Stimulated activated CD4-positive, alpha-beta T cell treated with anti-CD3 and anti-CD28 coated beads, Interleukin-15, amount 100 ng/mL, for 24 hours (primary cell): ENCODE results near the gene VPS33B.
"Not testable (repeated sequence)": the region's sequence is repeated elsewhere in the genome, so short reads cannot be mapped to it uniquely, and the experiment has no call there.

Experiments
- DNase-seq: peaks from one replicate; pipeline ENCODE4 v3.0.0-alpha.2; 2020

Gene VPS33B

DNA sequence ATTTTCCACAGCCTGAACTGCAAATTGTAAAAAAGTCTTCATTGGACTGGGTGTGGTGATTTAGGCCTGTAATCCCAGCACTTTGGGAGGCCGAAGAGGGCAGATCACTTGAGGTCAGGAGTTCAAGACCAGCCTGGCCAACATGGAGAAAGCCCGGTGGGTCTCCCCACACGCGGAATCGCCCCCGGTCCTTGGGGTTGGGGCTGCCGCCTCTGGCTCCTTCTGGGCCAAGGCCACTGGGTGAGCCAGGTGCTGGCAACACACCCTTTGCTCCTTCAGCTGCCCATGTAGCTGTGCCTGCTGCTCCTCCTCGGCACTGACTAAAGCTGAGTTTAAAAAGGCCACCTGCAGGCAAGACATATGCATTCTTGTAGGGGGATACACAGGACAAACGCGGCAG, 9.4 kb upstream of the VPS33B start:
- no peak for DNase-seq

DNA sequence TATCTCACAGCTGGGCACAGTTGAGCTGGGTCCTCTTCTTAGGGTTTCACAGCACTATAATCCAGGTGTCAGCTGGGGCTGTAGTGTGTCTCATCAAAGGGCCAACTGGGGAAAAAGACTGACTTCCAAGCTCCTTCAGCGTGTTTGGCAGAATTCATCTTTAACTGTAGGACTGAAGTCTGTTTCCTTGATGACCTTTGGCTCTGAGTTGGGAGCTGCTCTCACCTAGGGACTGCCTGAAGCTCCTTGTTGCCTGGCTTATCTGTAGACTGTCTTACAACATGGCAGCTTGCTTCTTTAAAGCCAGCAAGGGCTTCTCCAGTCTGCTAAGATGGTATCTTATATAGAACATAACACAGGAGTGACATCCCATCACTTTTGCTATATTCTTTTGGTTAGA, 5.3 kb upstream of the VPS33B start:
- DNase-seq = no peak

DNA sequence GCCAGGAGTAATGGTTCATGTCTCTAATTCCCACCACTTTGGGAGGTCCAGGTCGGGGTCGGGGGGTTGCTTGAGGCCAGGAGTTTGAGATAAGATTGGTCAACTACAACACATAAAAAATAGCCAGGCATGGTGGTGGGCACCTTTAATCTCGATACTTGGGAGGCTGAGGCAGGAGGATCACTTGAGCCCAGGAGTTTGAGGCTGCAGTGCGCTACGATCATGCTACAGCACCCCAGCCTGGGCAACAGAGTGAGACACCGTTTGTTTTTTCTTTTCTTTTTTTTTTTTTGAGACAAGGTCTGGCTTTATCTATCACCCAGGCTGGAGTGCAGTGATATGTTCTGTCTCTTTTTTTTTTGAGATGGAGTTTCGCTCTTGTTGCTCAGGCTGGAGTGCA, 1.3 kb upstream of the VPS33B start:
- no peak for DNase-seq

DNA sequence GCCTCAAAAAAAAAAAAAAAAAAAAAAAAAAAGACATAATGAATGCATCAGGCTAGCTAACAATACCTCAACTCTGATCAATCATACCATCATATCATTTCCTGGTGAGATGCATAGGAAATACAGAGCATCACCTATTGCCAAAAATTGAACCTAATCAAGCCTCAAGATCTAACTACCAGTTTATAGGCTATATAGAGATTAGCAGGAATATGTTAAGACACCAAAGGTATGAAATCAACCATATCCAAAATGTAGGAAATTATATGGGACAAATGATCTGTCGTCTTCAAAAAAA, 387 bp upstream of the VPS33B start:
- DNase-seq = no peak

DNA sequence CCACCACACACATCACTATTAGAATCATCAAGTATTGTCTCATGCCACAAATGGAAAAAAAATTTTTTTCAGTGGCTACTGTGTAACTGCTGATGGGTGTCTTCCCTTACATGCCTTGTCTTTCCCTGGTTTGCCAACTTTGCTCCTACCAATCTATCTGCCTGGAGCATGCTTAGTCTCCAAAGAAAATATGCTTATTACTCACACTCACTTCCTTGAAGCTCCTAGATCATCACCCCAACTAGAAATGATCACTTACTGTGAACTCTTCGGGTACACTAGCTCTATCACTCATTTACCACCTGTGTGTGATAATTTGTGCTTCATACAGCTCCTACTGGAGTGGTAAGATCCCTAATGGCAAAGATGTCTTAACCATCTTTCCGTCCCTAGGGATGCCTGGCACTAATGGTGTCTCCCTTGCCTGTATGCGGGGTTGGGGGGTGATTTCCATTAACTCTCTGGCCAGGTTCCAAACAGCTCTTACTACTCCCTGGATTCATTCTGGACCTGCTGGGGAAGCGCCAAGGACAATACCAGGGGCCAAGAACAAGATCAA, 799 bp downstream of the VPS33B start:
- no peak for DNase-seq

DNA sequence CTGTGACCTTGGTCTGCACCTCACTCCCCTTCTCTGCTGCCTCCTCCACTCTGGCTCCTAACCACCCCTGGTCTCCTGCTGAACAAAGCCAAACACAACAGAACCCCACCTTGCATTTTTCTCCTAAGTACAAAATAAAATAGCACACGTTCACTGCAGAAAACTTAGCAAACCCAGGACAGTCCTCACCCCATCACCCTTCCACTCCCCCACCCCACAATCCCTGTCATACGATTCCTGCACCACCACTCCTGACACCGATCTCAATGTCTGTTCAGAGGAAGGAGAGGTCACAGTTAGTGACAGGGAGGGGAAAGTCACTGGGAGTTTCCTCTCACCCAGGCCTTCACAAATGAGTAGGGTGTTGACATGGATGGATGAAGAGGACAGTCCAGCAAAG, 4.2 kb downstream of the VPS33B start:
- no peak for DNase-seq

DNA sequence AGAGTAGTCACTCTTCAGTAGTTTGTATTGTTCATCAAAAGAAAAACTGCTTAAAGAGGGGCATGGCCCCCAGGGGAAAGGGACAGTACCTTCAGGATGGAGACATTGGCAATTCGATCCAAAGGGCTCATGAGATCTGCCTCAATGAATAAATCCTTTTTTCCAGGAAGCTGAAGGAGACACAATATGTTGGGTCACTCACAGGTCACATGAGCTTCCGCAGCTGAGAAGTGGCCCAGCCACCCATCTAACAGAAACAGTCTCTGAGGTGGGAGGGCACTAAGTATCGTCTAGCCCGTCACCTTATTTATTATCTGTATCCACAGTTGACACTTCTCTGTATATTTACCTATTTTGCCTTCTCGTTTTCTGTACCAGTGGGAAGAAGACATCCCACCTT, 4.7 kb downstream of the VPS33B start:
- no peak for DNase-seq

DNA sequence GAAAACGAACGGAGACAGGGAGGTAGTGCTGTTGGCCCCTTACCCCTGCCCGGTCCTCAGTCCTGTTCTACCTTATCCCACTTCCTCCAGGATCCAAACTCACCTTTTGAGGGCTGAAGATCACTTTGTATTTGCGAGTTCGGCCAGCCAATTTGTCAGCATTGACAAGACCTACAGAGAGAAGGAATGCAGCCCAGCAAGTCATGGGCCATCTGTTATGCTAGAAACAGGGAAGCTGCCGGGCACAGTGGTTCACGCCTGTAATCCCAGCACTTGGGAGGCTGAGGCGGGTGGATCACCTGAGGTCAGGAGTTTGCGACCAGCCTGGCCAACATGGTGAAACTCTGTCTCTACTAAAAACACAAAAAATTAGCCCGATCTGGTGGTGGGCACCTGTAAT, 8.7 kb downstream of the VPS33B start:
- not testable (repeated sequence) for DNase-seq

DNA sequence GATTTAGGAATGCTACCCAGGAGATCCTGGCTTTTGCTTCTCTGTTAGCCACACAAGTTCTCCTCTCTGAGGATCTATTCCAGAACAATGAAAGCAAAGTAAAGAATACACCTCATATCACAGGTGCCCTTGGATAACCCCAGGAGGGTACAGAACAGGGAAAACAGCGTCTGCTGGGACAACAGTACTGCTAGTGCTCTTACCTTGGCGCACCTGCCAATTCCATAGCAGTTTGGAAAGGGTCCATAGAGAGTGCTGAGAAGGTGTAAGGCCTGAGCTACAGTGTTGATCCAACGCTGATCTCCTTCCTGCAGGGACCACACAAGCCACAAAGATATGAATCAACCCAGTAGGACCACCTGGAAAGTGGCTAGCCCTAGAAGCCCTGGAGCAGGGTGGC, 15.1 kb downstream of the VPS33B start:
- DNase-seq = no peak

DNA sequence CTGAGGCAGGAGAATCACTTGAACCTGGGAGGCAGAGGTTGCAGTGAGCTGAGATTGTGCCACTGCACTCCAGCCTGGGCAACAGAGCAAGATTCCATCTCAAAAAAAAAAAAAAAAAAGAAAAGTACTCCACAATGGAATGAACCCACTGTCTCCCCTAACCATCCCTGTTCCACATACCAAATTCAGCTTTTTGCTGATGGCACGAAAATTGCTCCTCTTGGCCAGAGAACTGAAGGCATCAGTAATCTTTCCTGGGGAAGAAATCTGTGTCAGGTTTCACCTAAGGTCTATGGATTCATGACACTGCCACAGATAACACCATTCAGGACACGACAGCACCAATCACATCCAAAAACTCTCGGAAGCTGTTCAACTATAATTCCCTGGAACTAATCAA, 21.2 kb downstream of the VPS33B start:
- no peak for DNase-seq

DNA sequence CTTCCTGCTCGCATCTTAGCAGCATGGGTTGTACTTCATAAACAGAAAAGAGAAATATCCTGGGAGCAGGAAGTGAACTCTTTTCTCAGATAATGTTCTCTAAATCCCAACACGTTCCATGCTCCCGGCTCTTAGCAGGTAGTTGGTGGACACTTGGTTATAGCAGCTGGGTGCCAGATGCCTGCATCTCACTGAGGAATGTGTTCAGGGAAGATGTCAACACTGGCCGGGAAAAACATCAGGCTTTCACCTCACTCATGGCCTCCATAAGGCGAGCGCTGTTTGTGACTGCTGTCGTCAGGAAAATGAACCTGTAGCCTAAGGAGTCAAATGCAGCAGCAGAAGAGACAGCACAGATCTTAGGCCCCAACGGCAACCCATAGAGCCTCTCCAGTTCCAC, 23.7 kb downstream of the VPS33B start:
- DNase-seq = no peak

DNA sequence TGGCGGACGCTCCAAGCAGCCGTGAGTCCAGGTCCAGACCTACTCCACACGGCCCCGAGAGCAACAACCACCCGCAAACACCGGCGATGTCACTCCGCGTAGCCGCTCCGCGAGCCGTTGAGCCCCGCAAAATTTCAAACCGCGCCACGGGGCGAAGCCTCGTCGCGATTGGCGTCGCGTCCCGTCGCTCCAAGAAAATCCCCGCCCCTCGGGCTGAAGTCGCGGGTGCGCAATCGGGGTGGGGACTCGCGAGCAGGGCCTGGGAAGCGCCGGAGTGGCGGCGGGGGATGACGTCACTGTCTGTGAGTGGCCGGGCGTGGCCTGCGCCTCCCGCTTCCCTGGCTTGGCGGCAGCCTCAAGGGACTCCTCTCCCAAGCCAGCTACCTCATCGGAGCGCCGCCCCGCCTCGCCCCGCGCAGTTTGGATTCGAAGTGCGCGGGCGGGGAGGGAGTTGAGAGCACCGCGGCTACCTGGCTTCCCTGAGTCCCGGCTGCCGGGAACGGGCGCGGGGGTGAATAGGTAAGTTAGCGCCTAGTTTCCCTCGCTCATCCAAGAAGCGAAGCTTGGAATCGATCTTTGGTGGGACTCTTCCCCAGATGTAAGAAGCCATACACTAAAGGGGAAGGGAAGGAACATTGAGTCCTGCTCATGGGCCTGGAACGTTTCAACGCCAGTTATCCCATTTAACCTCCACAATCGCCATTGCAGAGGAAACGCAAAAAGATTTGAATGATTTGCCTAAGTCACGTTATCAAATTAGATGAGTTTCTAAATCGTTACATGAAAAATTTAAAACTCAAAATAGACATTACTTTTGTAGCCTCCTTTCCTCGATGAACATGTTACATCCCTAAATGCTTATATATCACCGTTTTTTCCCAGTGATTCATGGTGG, 27.7 kb downstream of the VPS33B start, which contains the start of gene PRC1:
Gene PRC1 (minus strand): TSS at position 119 of the 895 bp plus-strand sequence. CDS start 118 bp downstream, at position 1.
- DNase-seq = peak; percentile 99

DNA sequence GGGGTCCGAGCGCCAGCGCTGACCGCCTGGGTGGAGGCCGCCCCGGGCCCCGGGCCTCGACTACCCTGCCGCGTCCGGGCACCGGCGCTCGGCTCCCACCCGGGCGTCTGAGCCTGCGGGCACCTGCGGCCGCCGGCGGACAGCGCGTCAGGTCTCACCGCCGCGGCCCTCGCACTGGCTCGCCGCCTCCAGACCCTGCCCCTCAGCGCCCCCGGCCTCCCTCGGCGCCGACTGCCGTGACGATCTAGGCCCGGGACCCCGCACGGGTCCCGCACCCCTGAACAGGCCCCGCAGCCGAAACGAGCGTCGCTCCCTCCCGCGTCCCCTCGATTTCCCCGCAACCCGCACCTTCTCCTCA, 28.4 kb downstream of the VPS33B start:
- no peak for DNase-seq

DNA sequence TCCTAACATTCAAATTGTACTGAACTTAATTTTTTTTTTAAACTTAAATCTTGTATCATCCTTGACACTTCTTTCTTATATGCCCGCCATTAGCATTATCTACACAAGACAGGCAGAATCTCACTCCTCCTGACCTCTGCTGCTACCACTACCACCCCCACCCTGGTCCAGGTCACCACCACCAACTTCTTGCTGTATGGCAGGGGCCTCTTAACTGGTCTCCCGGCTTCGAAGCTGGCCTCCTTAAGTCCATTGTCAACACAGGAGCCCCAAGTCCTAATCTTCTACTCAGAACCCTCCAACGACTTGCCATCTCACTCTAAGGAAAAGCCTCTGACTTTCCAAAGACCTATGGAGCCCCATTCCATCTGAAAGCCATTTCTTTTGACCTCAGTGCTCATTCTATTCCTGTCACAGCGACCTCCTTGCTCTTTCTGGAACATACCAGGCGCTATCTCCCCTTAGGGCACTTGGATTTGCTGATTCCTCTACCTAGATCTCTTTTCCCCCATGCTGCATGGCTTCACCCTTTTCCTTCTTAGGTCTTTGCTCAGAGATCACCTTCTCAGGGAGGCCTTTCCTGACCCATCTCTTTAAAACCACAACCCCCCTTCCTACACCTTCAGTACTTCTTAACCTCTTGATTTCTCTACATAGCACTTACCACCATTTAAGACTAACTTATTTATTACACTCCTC, 30.7 kb downstream of the VPS33B start:
- no peak for DNase-seq

DNA sequence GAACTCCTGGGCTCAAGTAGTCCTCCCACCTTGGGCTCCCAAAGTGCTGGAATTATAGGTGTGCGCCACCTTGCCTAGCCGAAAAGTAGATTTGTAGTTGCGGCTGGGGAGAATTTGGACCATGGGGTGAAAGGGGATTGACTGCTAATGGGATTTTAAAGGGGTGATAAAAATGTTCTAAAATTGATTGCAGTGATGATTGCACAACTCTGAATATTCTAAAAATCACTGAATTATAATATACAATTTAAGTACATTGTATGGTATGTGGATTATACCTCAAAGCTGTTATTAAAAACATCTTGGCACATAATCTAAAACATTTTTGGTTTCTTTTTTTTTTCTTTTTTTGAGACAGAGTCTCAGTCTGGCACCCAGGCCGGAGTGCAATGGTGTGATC, 31.9 kb downstream of the VPS33B start:
- no peak for DNase-seq

DNA sequence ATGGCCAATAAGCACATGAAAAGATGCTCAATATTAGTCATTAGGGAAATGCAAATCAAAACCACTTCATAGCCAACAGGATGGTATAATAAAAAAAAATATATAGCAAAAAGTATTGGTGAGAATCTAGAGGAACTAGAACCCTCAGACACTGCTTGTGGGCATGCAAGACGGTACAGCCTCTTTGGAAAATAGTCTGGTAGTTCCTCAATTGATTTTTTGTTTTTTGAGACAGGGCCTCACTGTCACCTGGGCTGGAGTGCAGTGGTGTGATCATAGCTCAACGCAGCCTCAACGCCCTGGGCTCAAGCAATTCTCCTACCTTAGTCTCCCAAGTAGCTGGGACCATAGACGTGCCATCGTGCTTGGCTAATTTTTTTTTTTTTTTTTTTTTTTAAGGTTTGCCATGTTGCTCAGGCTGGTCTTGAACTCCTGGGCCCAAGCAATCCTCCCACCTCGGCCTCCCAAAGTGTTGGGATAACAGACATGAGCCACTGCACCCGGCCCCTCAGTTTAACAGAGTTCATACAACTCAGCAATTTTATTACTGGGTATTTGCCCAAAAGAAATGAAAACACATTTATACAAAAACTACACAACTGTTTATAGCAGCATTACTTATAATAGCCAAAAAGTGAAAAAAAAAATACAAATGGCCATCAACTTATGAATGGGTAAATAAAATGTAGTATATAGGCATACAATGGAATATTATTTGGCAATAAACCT, 33.2 kb downstream of the VPS33B start:
- no peak for DNase-seq

DNA sequence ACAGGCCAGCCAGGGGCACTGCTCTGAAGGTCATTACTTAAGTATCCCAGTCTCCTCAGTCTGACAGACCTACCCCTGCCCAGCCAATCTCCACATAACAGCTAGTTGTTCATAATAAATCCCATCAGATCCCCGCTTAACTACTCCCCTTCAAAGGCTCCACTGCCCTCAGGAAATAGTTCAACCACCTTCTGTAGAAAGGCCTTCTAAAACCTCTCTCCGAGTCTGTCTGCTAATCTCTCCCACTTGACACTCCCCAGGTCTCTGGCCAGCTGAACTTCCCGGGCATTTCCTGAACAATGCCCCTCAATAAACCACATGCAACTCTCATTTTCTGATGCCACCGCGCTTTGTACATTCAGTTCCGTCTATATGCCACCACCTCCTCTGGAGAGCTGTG, 34.1 kb downstream of the VPS33B start:
- no peak for DNase-seq

DNA sequence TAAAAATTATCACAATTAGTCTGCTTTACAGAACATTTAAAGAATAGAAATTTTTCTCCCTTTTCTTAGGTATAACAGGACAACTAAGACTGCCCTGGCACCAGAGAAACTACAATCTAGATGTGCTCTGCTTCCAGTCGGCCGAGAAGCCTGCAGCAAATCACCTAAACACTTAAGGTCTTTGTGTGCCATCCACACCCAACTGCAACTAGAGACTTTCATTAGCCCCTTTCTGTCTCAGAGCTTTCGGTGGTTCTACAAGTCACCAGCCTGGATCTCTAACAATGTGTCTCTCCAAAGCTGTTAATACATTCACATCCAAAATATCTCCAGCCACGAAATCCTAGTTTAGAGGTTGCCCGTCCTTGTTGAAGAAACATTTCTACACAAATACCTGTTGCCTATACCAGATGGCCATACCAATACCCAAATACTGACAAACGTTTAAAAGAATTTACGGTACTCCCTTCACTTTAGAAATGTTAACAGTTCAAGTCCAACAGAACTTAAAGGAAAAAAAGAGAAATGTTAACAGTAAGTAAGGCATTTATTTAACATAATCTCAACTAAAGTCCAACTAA, 34.7 kb downstream of the VPS33B start:
- DNase-seq = no peak

DNA sequence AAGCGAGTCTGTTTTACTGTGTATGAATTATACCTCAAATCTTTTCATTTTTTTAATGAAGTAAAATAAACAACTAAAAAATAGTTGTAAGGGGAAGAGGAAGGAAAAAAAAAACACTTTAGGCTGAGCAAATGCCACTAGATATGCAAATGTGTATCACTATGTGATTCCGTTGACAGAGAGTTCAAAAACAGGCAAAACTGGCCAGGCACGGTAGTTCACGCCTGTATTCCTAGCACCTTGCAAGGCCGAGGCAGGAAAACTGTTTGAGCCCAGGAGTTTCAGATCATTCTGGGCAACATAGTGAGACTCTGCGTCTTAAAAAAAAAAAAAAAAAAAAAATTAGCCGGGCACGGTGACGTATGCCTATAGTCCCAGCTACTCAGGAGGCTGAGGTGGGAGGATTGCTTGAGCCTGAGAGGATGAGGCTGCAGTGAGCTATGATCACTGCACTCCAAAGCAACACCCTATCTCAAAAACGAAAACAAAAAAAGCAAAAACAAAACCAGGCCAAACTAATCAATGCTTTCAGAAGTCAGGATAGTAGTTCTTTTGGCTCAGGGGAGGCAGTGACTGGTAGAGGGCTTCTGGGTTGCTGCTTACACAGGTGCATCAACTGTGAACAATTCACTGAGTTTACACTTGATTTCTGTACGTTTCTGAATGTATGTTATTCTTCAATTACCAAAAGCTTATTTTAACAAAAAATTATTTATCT, 35.4 kb downstream of the VPS33B start:
- no peak for DNase-seq

DNA sequence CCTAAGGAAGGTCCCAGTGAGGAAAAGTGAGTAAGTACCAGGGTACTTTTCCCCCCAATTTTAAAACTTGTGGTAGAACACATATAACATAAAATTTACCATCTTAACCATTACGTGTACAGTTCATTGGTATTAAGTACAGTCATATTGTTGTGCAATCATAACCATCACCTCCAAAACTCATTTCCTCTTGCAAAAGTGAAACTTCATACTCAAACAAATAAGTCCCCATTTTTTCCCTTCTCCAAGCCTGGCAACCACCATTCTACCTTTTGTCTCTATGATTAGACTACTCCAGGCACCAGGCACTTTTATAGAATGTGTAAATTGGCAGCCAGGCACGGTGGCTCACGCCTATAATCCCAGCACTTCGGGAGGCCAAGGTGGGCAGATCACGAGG, 40.3 kb downstream of the VPS33B start:
- no peak for DNase-seq

DNA sequence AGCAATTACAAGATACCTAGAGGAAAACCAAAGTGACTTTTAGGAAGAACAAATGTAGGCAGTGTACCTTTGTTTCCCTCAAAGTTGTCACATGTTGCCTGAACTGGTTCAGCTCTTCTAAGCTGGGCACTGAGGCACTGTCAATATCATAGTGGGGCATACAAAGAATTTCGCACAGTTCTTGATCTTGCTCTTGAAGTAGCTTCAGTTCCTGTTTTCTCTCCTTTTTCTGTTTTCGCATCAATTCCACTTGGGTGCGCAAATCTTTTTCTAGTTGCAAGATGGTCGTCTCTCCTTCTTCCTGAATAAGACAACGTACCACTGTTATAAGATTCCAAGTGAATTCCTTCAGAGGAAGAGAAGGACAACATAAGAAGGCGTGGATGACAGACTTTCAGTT, 40.7 kb downstream of the VPS33B start:
- DNase-seq = no peak

DNA sequence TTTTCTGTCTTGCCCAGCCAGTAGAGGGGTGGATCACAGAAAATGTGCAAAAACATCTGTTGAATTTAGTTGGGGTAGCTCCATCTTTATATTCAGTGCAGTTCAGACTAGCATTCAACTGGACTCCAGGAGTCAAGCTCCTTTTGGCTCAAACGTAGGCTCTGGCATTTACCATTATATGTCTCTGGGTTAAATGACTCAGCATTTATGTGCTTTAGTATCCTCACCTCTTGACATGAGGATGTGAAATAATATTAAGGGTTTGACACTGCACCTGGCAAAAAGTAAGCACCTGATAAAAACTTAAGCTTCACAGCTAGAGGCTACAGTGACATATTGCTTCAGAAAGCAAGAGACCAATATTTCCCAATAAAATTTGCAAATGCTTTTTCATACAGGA, 42.8 kb downstream of the VPS33B start:
- DNase-seq = no peak

DNA sequence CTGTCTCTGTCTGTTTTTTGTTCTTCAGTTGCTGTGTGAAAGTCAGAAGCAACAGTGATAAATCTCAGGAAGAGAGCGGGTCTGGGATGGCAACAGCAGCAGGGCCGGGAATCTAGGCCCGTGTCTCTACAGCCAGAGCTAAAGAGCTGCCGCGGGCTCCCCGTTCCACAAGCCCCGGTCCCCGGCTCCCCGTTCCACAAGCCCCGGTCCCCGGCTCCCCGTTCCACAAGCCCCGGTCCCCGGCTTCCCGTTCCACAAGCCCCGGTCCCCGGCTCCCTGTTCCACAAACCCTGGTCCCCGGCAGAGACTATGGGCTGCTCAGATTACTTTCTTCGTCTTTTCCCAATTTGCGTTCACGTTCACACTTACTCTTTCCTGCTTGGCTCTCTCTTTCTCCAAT, 48.2 kb downstream of the VPS33B start:
- DNase-seq = no peak
